C1 segment of cervical spinal cord (tissue), 14 donors: ENCODE results near the gene SLC2A3.
A peak's percentile ranks its signal among the peaks of the same experiment; 100 is the strongest.
"Not testable (repeated sequence)": the region's sequence is repeated elsewhere in the genome, so short reads cannot be mapped to it uniquely, and the experiment has no call there.

Source experiments
- DNase-seq, 14 donors: peaks; one replicate each; lab custom pipeline; 2025; lab: John Stamatoyannopoulos, UW

Gene SLC2A3

DNA sequence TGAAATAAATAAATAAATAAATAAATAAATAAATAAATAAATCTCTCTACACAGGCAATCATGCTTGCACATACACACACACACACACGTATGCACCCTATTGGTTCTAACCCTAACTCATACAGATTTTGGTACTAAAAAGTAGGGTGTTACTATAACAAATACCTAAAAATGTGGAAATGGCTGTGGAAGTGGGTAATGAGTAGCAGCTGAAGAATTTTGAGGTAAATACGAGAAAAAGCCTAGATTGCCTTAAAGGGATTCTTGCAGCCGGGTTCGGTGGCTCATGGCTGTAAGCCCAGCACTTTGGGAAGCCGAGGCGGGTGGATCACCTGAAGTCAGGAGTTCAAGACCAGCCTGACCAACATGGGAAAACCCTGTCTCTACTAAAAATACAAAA, 15.7 kb upstream of the SLC2A3 start:
- DNase-seq: no peak

DNA sequence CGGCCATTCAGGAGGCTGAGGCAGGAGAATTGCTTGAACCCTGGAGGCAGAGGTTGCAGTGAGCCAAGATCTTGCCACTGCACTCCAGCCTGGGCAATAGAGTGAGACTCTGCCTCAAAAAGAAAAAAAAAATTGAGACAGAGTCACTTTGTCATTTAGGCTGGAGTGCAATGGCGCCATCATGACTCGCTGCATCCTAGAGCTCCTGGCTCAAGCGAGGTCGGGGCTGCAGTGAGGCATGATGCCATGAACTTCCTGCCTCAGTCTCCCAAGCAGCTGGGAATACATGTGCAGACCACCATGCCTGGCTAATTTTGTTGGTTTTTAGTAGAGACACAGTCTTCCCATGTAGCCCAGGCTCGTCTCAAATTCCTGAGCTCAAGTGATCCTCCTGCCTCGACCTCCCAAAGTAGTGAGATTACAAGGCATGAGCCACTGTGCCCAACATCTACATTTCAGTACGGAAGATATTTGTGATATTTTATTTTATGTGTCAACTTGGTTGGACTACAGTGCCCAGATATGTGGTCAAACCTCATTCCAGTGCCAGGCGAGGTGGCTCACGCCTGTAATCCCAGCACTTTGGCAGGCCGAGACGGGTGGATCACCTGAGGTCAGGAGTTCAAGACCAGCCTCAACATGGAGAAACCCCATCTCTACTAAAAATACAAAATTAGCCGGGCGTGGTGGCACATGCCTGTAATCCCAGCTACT, 14.4 kb upstream of the SLC2A3 start:
- not testable (repeated sequence) for DNase-seq

- DNase-seq: no peak
These were observed 12.7 kb upstream of the SLC2A3 start for GRCh38 chr12:7948589-7949260.

DNA sequence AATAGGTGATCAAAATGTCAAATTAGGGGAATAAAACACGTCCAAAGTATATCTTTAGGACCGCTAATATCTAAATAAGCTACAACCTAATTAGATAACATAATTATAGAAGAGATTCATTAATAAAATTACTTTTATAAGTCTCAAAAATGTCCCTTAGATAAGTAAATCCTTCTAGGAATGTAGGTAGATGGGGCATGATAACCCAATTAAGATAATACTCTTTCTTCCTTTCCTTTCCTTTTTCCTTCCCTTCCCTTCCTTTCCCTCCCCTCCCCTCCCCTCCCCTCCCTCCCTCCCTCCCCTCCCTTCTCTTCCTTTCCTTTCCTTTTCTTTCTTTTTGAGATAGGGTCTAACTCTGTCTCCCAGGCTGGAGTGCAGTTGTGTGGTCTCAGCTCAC, 11.0 kb upstream of the SLC2A3 start:
- DNase-seq: no peak

DNA sequence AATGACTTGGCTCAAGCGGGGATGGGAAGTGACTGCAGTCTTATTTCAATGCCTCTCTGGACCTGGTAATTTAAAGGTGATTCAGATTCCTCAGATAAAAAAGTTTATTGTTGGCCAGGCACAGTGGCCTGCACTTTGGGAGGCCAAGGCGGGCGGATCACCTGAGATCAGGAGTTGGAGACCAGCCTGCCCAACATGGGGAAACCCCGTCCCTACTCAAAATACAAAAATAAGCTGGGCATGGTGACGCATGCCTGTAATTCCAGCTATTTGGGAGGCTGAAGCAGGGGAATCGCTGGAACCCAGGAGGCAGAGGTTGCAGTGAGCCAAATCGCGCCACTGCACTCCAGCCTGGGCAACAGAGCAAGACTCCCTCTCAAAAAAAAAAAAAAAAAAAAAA, 8.8 kb upstream of the SLC2A3 start:
- not testable (repeated sequence) for DNase-seq

DNA sequence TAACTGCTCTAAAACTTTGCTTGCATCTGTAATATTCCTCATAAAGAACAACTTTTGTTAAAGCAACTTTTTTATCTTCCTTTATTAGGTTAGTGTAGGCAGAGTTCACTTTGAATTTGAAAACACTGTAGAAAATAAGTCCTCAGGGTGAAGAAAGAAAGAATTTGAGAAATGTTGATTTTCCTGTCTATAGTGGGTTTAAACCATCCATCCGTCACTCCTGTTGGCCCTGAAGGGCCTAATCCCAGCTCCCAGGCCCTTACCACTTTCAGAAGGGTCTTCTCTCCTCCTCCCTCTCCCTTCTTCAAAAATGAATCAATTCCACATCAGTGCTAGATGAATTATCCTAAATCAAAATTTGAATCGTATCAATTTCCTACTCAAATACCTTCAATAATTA, 4.9 kb upstream of the SLC2A3 start:
- DNase-seq: no peak

- DNase-seq: no peak
These were observed 2.0 kb upstream of the SLC2A3 start for GRCh38 chr12:7937833-7938506.

DNA sequence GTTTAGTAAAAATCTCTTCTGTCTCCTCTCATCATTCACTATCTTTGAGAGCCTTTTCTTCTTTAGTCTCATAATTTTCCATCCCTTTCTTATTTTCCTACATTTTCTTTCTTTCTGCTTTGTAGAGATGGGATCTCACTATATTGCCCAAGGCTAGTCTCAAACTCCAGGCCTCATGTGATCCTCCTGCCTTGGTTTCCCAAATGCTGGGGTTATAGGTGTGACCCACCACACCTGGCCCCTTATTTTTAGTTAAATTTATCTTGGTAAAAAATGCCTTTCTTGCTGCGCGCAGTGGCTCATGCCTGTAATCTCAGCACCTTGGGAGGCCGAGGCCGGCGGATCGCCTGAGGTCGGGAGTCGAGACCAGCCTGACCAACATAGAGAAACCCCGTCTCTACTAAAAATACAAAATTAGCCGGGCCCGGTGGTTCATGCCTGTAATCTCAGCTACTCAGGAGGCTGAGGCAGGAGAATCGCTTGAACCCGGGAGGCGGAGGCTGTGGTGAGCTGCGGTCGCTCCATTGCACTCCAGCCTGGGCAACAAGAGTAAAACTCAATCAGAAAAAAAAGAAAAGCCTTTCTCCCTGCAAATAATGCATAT, 996 bp downstream of the SLC2A3 start:
- DNase-seq: peak in 1 of 14 donors; percentile 30

- DNase-seq: peak in 4 of 14 donors; percentile 3 to 26 (median 18)
These were observed 1.7 kb downstream of the SLC2A3 start for GRCh38 chr12:7934091-7934888.

GRCh38 chr12:7933255-7933726, 2.7 kb downstream of the SLC2A3 start:
- peak in 10 of 14 donors; percentile 18 to 75 (median 30) for DNase-seq

- not testable (repeated sequence) for DNase-seq
These were observed 3.3 kb downstream of the SLC2A3 start for GRCh38 chr12:7932599-7933240.

- no peak for DNase-seq
These were observed 6.7 kb downstream of the SLC2A3 start for GRCh38 chr12:7929083-7929792.

- DNase-seq: no peak
These were observed 8.5 kb downstream of the SLC2A3 start for GRCh38 chr12:7927470-7927869.

GRCh38 chr12:7926068-7926666, 9.8 kb downstream of the SLC2A3 start:
- DNase-seq: not testable (repeated sequence)

- no peak for DNase-seq
These were observed 12.4 kb downstream of the SLC2A3 start for GRCh38 chr12:7923241-7924236.

GRCh38 chr12:7921181-7921580, 14.8 kb downstream of the SLC2A3 start:
- DNase-seq: not testable (repeated sequence)

- not testable (repeated sequence) for DNase-seq
These were observed 17.8 kb downstream of the SLC2A3 start for GRCh38 chr12:7918268-7918590.
